GM19467 (cell line): Measurements from ENCODE around the gene ZNF2.
"Not testable (repeated sequence)": the region's sequence is repeated elsewhere in the genome, so short reads cannot be mapped to it uniquely, and the experiment has no call there.

ENCODE experiments used
- ATAC-seq: cut with Tn5 transposase; IDR thresholded peaks from one replicate; pipeline ENCODE4 v1.9.1; 2021; ENCODE audit warnings: mild to moderate bottlenecking, moderate library complexity; ENCODE audit not compliant: unreplicated experiment

ZNF2 gene

DNA sequence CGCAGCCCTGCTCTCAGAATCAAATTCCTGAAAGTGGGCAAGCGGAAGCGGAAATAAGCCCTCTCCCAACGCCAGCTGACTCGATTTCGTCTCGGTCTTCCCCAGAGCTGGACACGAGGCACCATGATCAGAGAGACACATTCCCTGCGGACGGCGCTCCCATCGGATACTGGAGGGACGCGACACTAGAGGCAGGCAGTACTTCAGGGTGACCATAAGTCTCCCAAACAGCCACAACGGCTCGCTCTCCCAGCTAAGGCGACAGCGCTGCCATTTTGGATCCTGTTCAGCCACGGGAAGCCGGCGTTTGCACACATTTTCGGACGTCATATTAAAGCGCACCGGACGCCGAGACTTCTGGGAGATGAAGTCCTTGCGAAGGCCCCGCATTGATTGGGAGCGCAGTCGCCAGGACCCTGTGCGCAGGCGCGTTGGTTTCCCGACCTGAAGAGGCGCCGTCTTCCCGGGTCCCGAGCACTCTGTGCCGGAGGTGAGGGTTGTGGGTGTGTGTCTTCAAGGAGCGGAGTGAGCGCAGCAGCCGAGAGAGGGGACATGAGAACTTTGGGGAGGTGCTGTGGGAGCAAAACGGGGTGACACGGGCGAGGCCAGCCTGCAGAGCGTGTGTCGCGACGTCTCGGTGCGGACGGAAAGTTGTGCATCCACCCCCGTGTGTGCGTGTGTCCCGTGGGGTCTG is at the start of gene ZNF2:
Gene ZNF2 (plus strand): TSS at position 439 of the 694 bp plus-strand sequence. CDS start 10,418 bp downstream, outside the sequence.
- peak; percentile 92 for ATAC-seq

GRCh38 chr2:95121093-95121406 is 44.6 kb upstream of the ZNF2 start:
- ATAC-seq = no peak

GRCh38 chr2:95121407-95122196 is 44.0 kb upstream of the ZNF2 start, which contains the start of gene MRPS5:
Gene MRPS5, minus strand, starts transcription at chr2:95121808. Its CDS starts 17 bp downstream, at chr2:95121791.
- peak; percentile 90 for ATAC-seq

DNA sequence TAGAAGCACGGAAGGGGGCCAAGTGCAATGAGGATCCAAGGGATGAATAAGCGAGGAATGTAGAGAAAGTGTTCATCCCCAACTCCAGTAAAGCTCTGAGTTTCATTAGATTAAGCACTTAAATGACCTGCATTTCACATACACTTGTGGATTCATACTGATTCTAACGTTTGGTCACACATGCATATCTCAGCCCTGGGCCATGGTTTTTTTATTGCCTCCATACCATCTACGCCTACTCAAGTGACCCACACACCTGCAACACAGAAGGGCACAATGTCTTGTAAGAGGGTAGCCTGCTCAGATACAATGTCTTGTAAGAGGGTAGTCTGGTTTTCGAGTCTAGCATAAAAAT is 43.4 kb upstream of the ZNF2 start:
- ATAC-seq = no peak

- ATAC-seq = no peak
Measured at GRCh38 chr2:95138702-95139101, 26.9 kb upstream of the ZNF2 start.

GRCh38 chr2:95143838-95144237 is 21.8 kb upstream of the ZNF2 start:
- ATAC-seq = no peak

GRCh38 chr2:95149397-95149984 is 16.1 kb upstream of the ZNF2 start:
- no peak for ATAC-seq

GRCh38 chr2:95158441-95158840 is 7.2 kb upstream of the ZNF2 start:
- ATAC-seq = no peak

- ATAC-seq = peak; percentile 39
Measured at GRCh38 chr2:95158891-95159619, 6.6 kb upstream of the ZNF2 start.

GRCh38 chr2:95159690-95160449 is 5.7 kb upstream of the ZNF2 start, which contains the start of gene ZNF514:
Gene ZNF514, minus strand, starts transcription at chr2:95159848. Its CDS starts 6,595 bp downstream, at chr2:95153253.
- peak; percentile 87 for ATAC-seq

GRCh38 chr2:95165030-95165370 is 609 bp upstream of the ZNF2 start:
- peak; percentile 7 for ATAC-seq

DNA sequence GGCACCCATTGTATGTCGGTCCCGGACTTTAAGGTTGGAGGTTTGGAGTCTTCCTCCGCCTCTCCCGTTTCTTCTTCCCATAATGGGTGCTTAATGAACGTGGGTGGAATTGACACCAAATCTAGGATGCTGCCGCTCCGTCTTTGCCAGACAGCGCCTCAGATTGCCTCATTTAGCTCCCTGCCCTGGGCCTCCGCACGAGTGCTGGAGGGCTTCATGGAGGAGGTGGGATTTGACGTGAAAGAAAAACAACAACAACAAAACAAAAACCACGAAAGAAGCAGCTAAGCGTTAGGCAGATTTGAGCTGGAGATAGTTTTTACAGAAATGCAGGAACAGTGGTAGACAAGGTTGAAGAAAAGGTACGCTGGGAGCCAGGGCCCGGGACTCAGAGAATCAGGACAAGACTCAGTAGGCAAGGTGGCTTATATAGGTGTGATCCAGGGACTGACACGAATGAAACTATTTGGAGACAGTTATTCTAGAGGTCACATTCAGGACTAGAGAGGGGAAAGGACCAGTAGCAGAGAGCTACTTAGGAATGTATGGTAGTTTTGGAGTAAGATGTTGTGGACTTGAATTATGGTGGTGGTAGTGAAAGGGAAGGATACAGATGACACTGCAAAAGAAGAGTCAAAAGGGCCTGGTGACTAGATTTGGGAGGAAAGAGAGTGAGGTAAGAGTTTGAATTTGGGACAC is 605 bp downstream of the ZNF2 start:
- peak; percentile 3 for ATAC-seq

DNA sequence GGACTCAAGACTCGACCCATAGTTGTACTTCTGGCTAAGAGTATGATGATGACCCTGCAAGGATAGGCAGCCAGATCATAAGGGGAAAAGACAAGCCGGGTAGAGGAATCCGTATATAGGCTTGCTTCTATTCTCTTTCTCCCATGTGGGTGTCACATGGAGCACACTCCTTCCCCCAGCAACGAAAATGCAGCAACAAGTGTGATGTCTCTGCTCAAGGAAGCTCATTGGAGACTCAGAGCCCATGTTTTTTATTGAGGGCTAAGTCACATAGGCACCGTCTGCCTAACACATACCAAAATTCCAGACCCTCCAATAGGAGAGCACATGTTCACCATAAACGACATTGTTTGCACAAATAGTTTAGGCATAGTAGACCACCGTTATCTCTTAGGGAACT is 6.3 kb downstream of the ZNF2 start:
- ATAC-seq = no peak

DNA sequence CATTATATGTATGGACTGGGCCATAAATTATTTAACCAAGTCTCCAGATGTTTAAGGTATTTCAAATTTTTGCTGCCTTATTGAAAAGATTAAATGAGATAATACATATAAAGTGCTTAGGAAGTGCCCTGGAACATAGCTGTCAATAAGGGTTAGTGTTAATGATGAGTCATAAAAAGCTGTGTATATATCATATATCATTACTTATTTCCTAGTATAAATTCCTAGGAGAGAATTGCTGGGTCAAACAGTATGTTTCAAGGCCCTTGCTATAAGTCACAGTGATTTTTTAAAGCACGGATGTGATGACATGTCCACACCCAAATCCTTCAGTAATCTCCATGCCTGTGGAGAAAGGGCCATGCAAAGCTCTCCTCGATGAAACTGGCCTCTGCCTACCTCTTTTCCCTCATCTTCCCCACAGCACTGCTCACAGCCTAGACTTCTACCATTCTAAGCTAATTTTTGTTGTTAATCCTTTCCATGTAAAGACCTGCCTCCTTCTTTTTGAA is 8.5 kb downstream of the ZNF2 start:
- no peak for ATAC-seq

- ATAC-seq = no peak
Measured at GRCh38 chr2:95179451-95179850, 13.8 kb downstream of the ZNF2 start.

DNA sequence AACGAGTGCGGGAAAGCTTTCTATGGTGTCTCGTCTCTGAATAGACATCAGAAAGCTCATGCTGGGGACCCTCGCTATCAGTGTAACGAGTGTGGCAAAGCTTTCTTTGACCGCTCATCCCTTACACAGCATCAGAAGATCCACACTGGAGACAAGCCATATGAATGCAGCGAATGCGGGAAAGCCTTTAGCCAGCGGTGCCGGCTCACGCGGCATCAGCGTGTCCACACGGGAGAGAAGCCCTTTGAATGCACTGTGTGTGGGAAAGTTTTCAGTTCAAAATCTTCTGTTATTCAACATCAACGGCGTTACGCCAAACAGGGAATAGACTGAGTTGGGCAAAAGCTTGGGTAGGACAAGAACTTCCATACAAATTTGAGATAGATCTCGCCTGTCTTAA is 16.2 kb downstream of the ZNF2 start:
- ATAC-seq = no peak

DNA sequence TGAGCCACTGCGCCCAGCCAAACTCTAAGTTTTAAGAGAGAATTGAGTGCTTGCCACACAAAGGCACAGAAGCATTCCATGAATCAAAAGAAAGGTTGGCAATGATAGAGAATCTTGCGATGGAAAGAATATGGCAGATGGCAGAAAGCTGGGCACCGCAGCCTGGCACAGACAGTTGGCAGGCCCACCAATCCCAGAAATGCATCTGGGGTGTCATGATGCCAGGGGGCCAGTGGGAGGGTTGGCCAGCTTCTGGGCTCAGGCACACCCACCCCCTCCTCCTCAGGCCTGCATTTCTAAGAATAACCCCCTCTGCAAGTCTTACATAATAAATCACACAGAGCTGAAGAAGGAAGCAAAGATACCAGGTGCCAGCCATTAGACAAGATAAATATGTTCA is 19.6 kb downstream of the ZNF2 start:
- no peak for ATAC-seq

- no peak for ATAC-seq
Measured at GRCh38 chr2:95185973-95186372, 20.4 kb downstream of the ZNF2 start.

GRCh38 chr2:95192956-95193355 is 27.3 kb downstream of the ZNF2 start:
- not testable (repeated sequence) for ATAC-seq

DNA sequence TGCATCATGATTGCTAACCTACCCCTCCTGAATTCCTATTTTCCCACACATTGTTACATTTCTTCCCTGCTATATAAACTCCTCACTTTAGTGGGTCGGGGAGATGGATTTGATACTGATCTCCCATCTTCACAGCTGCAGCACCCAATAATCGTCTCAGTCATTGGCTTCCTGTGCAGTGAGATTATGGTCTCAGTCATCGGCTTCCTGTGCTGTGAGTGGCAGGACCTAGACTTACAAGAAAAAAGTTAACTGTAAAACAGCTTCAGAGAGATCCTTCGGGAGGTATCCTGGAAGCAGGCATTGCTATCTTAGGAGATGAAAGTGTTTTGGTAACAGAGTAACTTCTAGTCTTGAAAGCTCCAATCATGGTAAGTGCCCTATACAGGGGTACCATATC is 38.3 kb downstream of the ZNF2 start:
- ATAC-seq = no peak
